ENCODE measurements around the gene ENTPD5. TPM values are rescaled to one million over a fixed set of nuclear protein-coding genes. Genes with fewer than 3 reads are reported as not detected.
A peak's percentile ranks its signal among the peaks of the same experiment; 100 is the strongest.

Gene ENTPD5
- total RNA-seq, 4 donors from 2014 or later = 8.1 to 12.6 (median 10.0) TPM

- no peaks in the 10 kb centered on the region for H3K27me3 ChIP-seq
- DNase-seq = no peak
- intact Hi-C loops (cut with DNase I) = no loop called here
- no peak overlapping the region for H3K27ac ChIP-seq
- no peaks in the 10 kb centered on the region for H3K4me1 ChIP-seq
- WGBS, 2 donors = 92 to 96% methylated on average over 12 of the region's 12 CpGs
- TF ChIP-seq, protein P1, sequence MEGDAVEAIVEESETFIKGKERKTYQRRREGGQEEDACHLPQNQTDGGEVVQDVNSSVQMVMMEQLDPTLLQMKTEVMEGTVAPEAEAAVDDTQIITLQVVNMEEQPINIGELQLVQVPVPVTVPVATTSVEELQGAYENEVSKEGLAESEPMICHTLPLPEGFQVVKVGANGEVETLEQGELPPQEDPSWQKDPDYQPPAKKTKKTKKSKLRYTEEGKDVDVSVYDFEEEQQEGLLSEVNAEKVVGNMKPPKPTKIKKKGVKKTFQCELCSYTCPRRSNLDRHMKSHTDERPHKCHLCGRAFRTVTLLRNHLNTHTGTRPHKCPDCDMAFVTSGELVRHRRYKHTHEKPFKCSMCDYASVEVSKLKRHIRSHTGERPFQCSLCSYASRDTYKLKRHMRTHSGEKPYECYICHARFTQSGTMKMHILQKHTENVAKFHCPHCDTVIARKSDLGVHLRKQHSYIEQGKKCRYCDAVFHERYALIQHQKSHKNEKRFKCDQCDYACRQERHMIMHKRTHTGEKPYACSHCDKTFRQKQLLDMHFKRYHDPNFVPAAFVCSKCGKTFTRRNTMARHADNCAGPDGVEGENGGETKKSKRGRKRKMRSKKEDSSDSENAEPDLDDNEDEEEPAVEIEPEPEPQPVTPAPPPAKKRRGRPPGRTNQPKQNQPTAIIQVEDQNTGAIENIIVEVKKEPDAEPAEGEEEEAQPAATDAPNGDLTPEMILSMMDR (IDR thresholded peaks at IDR 0.05) = no peak
- no peak for TF ChIP-seq POLR2A (IDR thresholded peaks at IDR 0.05)
- peaks cover 60 to 61% of the 10 kb centered on the region in 2 donors for H3K36me3 ChIP-seq
- no peak overlapping the region for H3K4me3 ChIP-seq (replicated peaks in 1 of 3)
- no peaks in the 10 kb centered on the region for H3K9me3 ChIP-seq
These were observed 57.9 kb downstream of the ENTPD5 start for GRCh38 chr14:73961192-73961591.

DNA sequence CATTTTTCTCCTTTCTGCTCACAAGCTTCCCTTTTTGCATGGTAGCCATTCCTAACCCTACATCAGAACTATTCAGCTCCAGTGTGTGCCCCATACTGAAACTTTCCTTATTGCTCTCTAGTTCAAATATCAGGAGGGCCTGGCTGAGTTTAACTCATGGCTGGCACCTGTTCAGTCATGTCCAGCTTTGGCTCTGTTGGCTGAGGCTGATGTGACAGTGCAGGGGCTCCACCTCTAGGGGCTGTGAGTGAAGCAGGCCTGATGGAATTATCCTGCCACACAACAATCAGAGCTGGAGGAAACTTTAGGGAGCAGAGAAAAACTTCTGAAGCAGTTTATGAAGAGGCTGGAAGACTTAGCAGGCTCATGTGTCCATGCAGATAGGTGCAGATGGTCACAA, 60.5 kb downstream of the ENTPD5 start:
- DNase-seq = no peak
- Histone ChIP-seq H3K36me3 (peaks cover 67 to 80% of the 10 kb centered on the region in 2 donors), H3K27me3 (no peaks in the 10 kb centered on the region), H3K27ac (no peak overlapping the region), H3K9me3 (no peaks in the 10 kb centered on the region), H3K4me3 (replicated peaks in 1 of 3) (no peak overlapping the region), H3K4me1 (no peaks in the 10 kb centered on the region)
- intact Hi-C loops (cut with DNase I) = no loop called here
- TF ChIP-seq, protein P1 (IDR thresholded peaks at IDR 0.05) = no peak
- TF ChIP-seq POLR2A (IDR thresholded peaks at IDR 0.05) = no peak

DNA sequence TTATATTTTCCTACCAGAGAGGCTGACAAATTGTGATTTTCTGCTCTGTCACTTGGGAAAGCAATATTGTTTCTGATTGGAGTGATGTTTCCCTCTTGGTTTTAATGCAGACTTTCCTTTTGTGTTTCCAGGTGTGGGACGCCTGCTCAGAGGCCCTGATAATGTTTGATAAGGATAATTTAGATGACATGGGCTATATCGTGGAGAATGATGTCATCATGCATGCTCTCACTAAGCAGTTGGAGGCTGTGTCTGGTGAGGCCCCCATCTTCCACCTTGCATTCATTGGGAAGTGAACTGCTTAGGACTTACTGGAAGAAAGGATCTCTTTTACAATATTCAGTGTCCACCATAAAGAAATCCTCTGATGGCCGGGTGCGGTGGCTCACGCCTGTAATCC, 63.4 kb downstream of the ENTPD5 start:
- H3K27me3 ChIP-seq = no peaks in the 10 kb centered on the region
- WGBS, 2 donors = 90 to 95% methylated on average over 5 of the region's 5 CpGs
- TF ChIP-seq, protein P1 (IDR thresholded peaks at IDR 0.05) = no peak
- TF ChIP-seq POLR2A (IDR thresholded peaks at IDR 0.05) = no peak
- H3K27ac ChIP-seq = no peak overlapping the region
- H3K4me1 ChIP-seq = peaks cover 6 to 7% of the 10 kb centered on the region in 2 donors
- intact Hi-C loops (cut with DNase I) = no loop called here
- H3K36me3 ChIP-seq = peaks cover 49 to 64% of the 10 kb centered on the region in 2 donors
- DNase-seq = no peak
- no peak overlapping the region for H3K4me3 ChIP-seq (replicated peaks in 1 of 3)
- H3K9me3 ChIP-seq = no peaks in the 10 kb centered on the region

GRCh38 chr14:73953731-73954130, 65.4 kb downstream of the ENTPD5 start:
- intact Hi-C loops (cut with DNase I) = no loop called here
- no peak overlapping the region for H3K27ac ChIP-seq
- peaks cover 12% of the 10 kb centered on the region in 2 donors for H3K4me1 ChIP-seq
- no peak overlapping the region for H3K4me3 ChIP-seq (replicated peaks in 1 of 3)
- peaks cover 31 to 45% of the 10 kb centered on the region in 2 donors for H3K36me3 ChIP-seq
- TF ChIP-seq, protein P1 (IDR thresholded peaks at IDR 0.05) = no peak
- TF ChIP-seq POLR2A (IDR thresholded peaks at IDR 0.05) = no peak
- H3K27me3 ChIP-seq = no peaks in the 10 kb centered on the region
- no peak for DNase-seq
- 80 to 81% methylated on average over 1 of the region's 1 CpG for WGBS, 2 donors
- H3K9me3 ChIP-seq = no peaks in the 10 kb centered on the region

GRCh38 chr14:73949752-73950734, 69.0 kb downstream of the ENTPD5 start, which contains the start of the genes COQ6 and FAM161B:
COQ6 (plus strand) TSS chr14:73950302; CDS start chr14:73950333, 31 bp downstream.
FAM161B (minus strand) TSS chr14:73950094; CDS start chr14:73950026, 68 bp downstream.
- Histone ChIP-seq H3K9me3 (no peaks in the 10 kb centered on the region), H3K27ac (peak within 1 kb of the TSS; percentile 74 to 89 (median 82)), H3K4me3 (replicated peaks in 1 of 3) (peak within 1 kb of the TSS; percentile 56 to 91 (median 85)), H3K4me1 (peaks cover 12% of the 10 kb centered on the region in 2 donors), H3K27me3 (no peaks in the 10 kb centered on the region), H3K36me3 (peaks cover 0 to 13% of the 10 kb centered on the region in 2 donors)
- WGBS, 2 donors = 0 to 1% methylated on average over 41 to 63 of the region's 70 CpGs
- TF ChIP-seq POLR2A (IDR thresholded peaks at IDR 0.05) = peak; percentile 16 to 85
- TF ChIP-seq, protein P1 (IDR thresholded peaks at IDR 0.05) = peak in 2 of 6 experiments; percentile 10 to 21
- DNase-seq = peak; percentile 96 to 97
- intact Hi-C loops (cut with DNase I) = no loop called here

Data from thyroid gland (tissue), 4 donors.